Measurements from ENCODE around the gene OLFM1.
"Not testable (repeated sequence)": the region's sequence is repeated elsewhere in the genome, so short reads cannot be mapped to it uniquely, and the experiment has no call there.

The OLFM1 gene

GRCh38 chr9:135147474-135147805, 60.0 kb downstream of the OLFM1 start:
- H3K4me1 ChIP-seq (ENCODE audit: low read depth, poor library complexity, severe bottlenecking), result no peaks in the 10 kb centered on the region
- no peak overlapping the region for H3K4me2 ChIP-seq
- H3K27ac ChIP-seq, result no peak overlapping the region
- peaks cover 11% of the 10 kb centered on the region; the same call in 1 of the 2 replicates for H3K27me3 ChIP-seq (ENCODE audit: insufficient read depth, low read depth)
- H3K36me3 ChIP-seq (ENCODE audit: insufficient read depth), result no peaks in the 10 kb centered on the region
- no peak for TF ChIP-seq CTCF (conservative IDR thresholded peaks at IDR 0.05; ENCODE audit: low read depth, low read length)
- no peak overlapping the region for H3K9ac ChIP-seq
- H3K79me2 ChIP-seq (ENCODE audit: insufficient read depth, low read depth), result no peaks in the 10 kb centered on the region
- H4K20me1 ChIP-seq (ENCODE audit: insufficient read depth), result no peaks in the 10 kb centered on the region
- no peak overlapping the region for H2AFZ ChIP-seq (ENCODE audit: low read depth)
- H3K4me3 ChIP-seq (IDR thresholded peaks at IDR 0.05; ENCODE audit: insufficient read depth, low read depth, low read length), result no peak overlapping the region

GRCh38 chr9:135147938-135148337, 60.5 kb downstream of the OLFM1 start:
- TF ChIP-seq CTCF (conservative IDR thresholded peaks at IDR 0.05; ENCODE audit: low read depth, low read length), result no peak
- no peaks in the 10 kb centered on the region for H3K79me2 ChIP-seq (ENCODE audit: insufficient read depth, low read depth)
- no peak overlapping the region for H3K4me2 ChIP-seq
- H3K9ac ChIP-seq, result no peak overlapping the region
- H2AFZ ChIP-seq (ENCODE audit: low read depth), result no peak overlapping the region
- H3K4me1 ChIP-seq (ENCODE audit: low read depth, poor library complexity, severe bottlenecking), result no peaks in the 10 kb centered on the region
- no peaks in the 10 kb centered on the region for H3K36me3 ChIP-seq (ENCODE audit: insufficient read depth)
- no peak overlapping the region for H3K27ac ChIP-seq
- no peaks in the 10 kb centered on the region for H4K20me1 ChIP-seq (ENCODE audit: insufficient read depth)
- H3K4me3 ChIP-seq (IDR thresholded peaks at IDR 0.05; ENCODE audit: insufficient read depth, low read depth, low read length), result no peak overlapping the region
- peaks cover 9% of the 10 kb centered on the region; the same call in 1 of the 2 replicates for H3K27me3 ChIP-seq (ENCODE audit: insufficient read depth, low read depth)

DNA sequence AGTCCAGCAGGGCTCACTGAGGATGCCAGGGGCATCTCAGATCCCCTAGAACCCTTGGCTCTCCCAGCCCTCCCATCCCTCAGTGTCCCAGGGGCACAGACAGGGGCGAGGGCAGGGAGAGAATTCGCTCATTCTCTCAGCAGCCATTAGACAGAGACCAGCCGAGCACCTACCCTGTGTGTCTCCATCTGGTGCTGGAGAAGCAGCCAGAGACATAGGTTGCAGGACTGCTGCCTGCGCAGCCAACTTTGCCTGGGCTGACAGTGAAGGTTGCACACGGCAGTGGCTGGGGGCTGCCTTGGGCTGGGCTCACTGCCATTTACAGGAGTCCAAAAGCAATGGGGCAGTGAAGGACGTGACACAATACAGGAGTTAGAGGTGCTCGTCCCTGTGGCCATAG, 60.9 kb downstream of the OLFM1 start:
- H3K4me2 ChIP-seq, result no peak overlapping the region
- no peak overlapping the region for H2AFZ ChIP-seq (ENCODE audit: low read depth)
- H3K4me1 ChIP-seq (ENCODE audit: low read depth, poor library complexity, severe bottlenecking), result no peaks in the 10 kb centered on the region
- H4K20me1 ChIP-seq (ENCODE audit: insufficient read depth), result no peaks in the 10 kb centered on the region
- TF ChIP-seq CTCF (conservative IDR thresholded peaks at IDR 0.05; ENCODE audit: low read depth, low read length), result no peak
- H3K36me3 ChIP-seq (ENCODE audit: insufficient read depth), result no peaks in the 10 kb centered on the region
- H3K4me3 ChIP-seq (IDR thresholded peaks at IDR 0.05; ENCODE audit: insufficient read depth, low read depth, low read length), result no peak overlapping the region
- H3K9ac ChIP-seq, result no peak overlapping the region
- H3K79me2 ChIP-seq (ENCODE audit: insufficient read depth, low read depth), result no peaks in the 10 kb centered on the region
- H3K27me3 ChIP-seq (ENCODE audit: insufficient read depth, low read depth), result peaks cover 5% of the 10 kb centered on the region; the same call in 1 of the 2 replicates
- H3K27ac ChIP-seq, result no peak overlapping the region

DNA sequence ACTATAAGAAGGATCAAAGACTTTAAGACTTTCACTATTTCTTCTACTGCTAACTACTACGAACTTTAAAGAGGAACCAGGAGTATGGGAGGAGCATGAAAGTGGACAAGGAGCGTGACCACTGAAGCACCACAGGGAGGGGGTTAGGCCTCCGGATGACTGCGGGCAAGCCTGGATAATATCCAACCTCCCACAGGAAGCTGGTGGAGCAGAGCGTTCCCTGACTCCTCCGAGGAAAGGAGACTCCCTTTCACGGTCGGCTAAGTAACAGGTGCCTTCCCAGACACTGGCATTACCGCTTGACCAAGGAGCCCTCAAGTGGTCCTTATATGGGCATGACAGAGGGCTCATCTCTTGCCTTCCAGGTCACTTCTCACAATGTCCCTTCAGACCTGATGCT, 62.4 kb downstream of the OLFM1 start:
- not testable (repeated sequence) for H4K20me1 ChIP-seq (ENCODE audit: insufficient read depth); H2AFZ ChIP-seq (ENCODE audit: low read depth); H3K4me3 ChIP-seq (IDR thresholded peaks at IDR 0.05; ENCODE audit: insufficient read depth, low read depth, low read length); H3K4me2 ChIP-seq; H3K36me3 ChIP-seq (ENCODE audit: insufficient read depth); H3K9ac ChIP-seq; H3K4me1 ChIP-seq (ENCODE audit: low read depth, poor library complexity, severe bottlenecking); H3K27ac ChIP-seq; H3K79me2 ChIP-seq (ENCODE audit: insufficient read depth, low read depth); H3K27me3 ChIP-seq (ENCODE audit: insufficient read depth, low read depth)

- Histone ChIP-seq H3K9ac (no peak overlapping the region), H2AFZ (ENCODE audit: low read depth) (no peak overlapping the region), H3K27ac (no peak overlapping the region), H3K4me2 (no peak overlapping the region), H3K36me3 (ENCODE audit: insufficient read depth) (no peaks in the 10 kb centered on the region), H3K79me2 (ENCODE audit: insufficient read depth, low read depth) (no peaks in the 10 kb centered on the region), H3K4me1 (ENCODE audit: low read depth, poor library complexity, severe bottlenecking) (no peaks in the 10 kb centered on the region), H3K27me3 (ENCODE audit: insufficient read depth, low read depth) (peaks cover 2% of the 10 kb centered on the region; the same call in 1 of the 2 replicates), H3K4me3 (IDR thresholded peaks at IDR 0.05; ENCODE audit: insufficient read depth, low read depth, low read length) (no peak overlapping the region), H4K20me1 (ENCODE audit: insufficient read depth) (no peaks in the 10 kb centered on the region)
- TF ChIP-seq CTCF (conservative IDR thresholded peaks at IDR 0.05; ENCODE audit: low read depth, low read length), result no peak
Observed at GRCh38 chr9:135150981-135151380, 63.5 kb downstream of the OLFM1 start.

Measured in KMS-11 (cell line).